Right lobe of liver (tissue), 6 donors: ENCODE measurements around the gene HMGXB4. TPM values are rescaled to one million over a fixed set of nuclear protein-coding genes. Genes with fewer than 3 reads are reported as not detected.
A peak's percentile ranks its signal among the peaks of the same experiment; 100 is the strongest.

Experiments used
- ATAC-seq, 4 donors: fragments of 200-7000 bp; cut with Tn5 transposase; one replicate each; pipeline ENCODE4 v1.9.1; 2020; ENCODE audit warnings: mild to moderate bottlenecking in 4 of 4, moderate library complexity in 4 of 4
- DNase-seq, 3 donors: peaks; one replicate each; pipeline ENCODE4 v3.0.0-alpha.2; 2020
- H3K27ac ChIP-seq, 3 donors: fragments of 200-600 bp; one replicate each; pipeline ENCODE4 v1.8.0; 2022
- H3K27me3 ChIP-seq, 2 donors: fragments of 200-600 bp; one replicate each; pipeline ENCODE4 v1.8.0; 2022
- H3K36me3 ChIP-seq, 4 donors: fragments of 200-600 bp; sonication (generic) in 1 of 4; one replicate each; pipeline versions ENCODE4 v1.5.1 to v1.8.0; 2017 to 2022; ENCODE audit warnings: control low read depth in 1 of 4
- H3K4me1 ChIP-seq, 4 donors: fragments of 200-600 bp; sonication (generic) in 1 of 4; one replicate each; pipeline versions ENCODE4 v1.5.1 to v1.8.0; 2017 to 2022; ENCODE audit warnings: control low read depth in 1 of 4
- H3K4me3 ChIP-seq, 3 donors: fragments of 200-600 bp; one replicate each; pipeline ENCODE4 v1.8.0; 2022
- H3K9me3 ChIP-seq, 4 donors: fragments of 200-600 bp; sonication (generic) in 1 of 4; one replicate each; pipeline versions ENCODE4 v1.5.1 to v1.8.0; 2017 to 2022; ENCODE audit warnings: control low read depth in 1 of 4
- CTCF ChIP-seq, 4 donors: fragments of 200-600 bp in 3 of 4; fragments of 450-650 bp in 1 of 4; IDR thresholded peaks; one replicate each; pipeline versions ENCODE4 v1.5.1 to v1.8.0; 2016 to 2022; ENCODE audit warnings: antibody characterized with exemption in 4 of 4, mild to moderate bottlenecking in 2 of 4
- POLR2A ChIP-seq: fragments of 450-650 bp; IDR thresholded peaks from one replicate; pipeline ENCODE4 v1.6.1; 2017; ENCODE audit warnings: antibody characterized with exemption, mild to moderate bottlenecking
- WGBS: methylation state at CpG from one replicate; pipeline ENCODE4 v1.1.6; 2018; ENCODE audit warnings: low coverage, low lambda C conversion rate; ENCODE audit not compliant: insufficient coverage; ENCODE audit errors: missing lambda C conversion rate; 5-methylcytosine and 5-hydroxymethylcytosine counted together
- intact Hi-C, 2 donors: fragments of 100-400 bp; cut with DNase I; formaldehyde crosslinking; loops; one replicate each; pipeline versions ENCODE4 v1.11.2 to v1.14.1; 2022
- total RNA-seq, 6 experiments: library from RNA; depleted of rRNA in 2 of 6; stranded (reverse); fragments of >200 nt in 2 of 6; fragmentation: NEBNext Ultra II Directional in 3 of 6; extraction: Animal tissue kit (Norgen Biotek cat#: 25700) in 3 of 6; gene quantifications; one replicate each; pipeline versions ENCODE4 v1.1.0 to v1.2.4, GENCODE V29; 2016 to 2023
- donor health status: DM: no; HTN: yes; CAD: no.
- donor health status: DM: no; HTN: no; CAD: no.
- donor health status: DM: no; HTN: no; CAD: no.
- donor health status: DM: no; HTN: yes; CAD: no.
- donor health status: DM: no; HTN: yes; CAD: no.

Gene HMGXB4
- total RNA-seq, 6 experiments from 2014 or later: 4.6 to 8.2 (median 5.7) TPM

DNA sequence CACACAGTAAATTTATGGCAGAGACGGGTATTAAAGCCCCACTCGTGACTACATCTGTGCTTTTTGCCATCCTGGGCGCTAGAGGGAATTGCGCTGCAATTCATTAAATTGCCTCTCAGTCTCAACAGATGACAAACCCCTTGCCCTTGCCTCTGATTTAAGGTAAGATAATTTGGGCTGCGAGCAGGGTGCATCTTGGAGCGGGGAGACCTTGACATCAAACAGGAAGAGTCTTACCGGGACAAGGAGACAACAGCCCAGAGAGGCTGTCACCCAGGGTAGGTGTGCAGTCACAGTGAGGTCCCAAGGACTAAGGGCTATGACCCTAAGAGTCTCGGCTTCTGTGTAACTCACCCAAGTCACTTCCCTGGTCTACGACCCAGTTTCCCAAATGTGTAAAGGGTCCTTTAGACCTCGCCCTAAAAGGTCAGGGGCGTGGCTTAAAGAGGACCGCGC lies 42.0 kb downstream of the HMGXB4 start:
- H3K9me3 ChIP-seq: no peaks in the 10 kb centered on the region
- peak in 1 of 4 donors; percentile 0 for ATAC-seq
- DNase-seq: no peak
- H3K36me3 ChIP-seq: peaks cover 0 to 2% (median 0%) of the 10 kb centered on the region in 4 donors
- peak overlapping the region; percentile 92 to 99 (median 99) for H3K27ac ChIP-seq
- H3K4me1 ChIP-seq: peaks cover 0 to 18% (median 6%) of the 10 kb centered on the region in 4 donors
- intact Hi-C loops: no loop called here
- H3K4me3 ChIP-seq: peak overlapping the region; percentile 67 to 99 (median 98)
- H3K27me3 ChIP-seq: no peaks in the 10 kb centered on the region
- TF ChIP-seq CTCF (IDR thresholded peaks at IDR 0.05) (no peak), POLR2A (no peak)
- WGBS: 16% methylated on average over 10 of the region's 13 CpGs

DNA sequence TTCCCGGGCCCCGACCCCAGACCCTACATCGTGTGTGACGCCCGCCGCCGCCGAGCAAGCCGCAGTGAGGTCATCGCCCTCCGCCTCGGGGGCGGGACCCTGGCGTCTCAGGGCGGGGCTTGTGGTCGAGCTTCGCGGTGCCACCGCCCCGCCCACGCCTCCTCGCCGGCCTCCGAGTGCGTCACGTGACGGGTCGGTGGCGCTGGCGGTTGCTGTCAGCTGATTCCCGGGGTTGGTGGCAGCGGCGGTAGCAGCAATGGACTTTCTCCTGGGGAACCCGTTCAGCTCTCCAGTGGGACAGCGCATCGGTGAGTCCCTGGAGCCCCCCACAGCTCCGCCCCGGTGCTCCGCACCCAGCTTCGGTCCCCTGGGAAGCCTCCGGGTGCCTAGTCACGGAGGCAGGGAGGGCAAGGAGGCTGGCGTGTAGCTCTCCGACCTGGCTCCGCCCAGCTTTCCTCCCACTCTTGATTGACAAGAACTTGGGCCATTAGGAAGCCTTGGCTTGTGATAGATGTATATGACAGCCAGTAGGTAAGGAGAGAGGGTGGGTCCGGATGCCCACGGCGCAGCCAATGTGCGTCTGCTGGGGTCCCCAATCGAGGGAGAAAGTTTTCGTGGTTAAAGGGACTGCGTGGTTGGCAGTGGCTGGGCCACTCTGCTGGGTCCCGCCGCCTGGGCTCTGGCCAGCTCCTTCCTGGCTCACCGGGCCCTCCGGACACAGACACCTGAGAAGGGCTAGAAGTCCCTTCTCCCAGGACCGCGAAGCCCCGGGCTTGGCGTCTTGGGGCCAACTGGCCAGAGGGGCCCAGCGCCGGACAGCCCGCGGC lies 42.6 kb downstream of the HMGXB4 start, which contains the start of gene TOM1:
TOM1 (plus strand) TSS at position 222 of the 827 bp plus-strand sequence; CDS start at position 257, 35 bp downstream.
- peak within 1 kb of the TSS; percentile 67 to 99 (median 98) for H3K4me3 ChIP-seq
- intact Hi-C loops: no loop called here
- no peaks in the 10 kb centered on the region for H3K36me3 ChIP-seq
- no peaks in the 10 kb centered on the region for H3K27me3 ChIP-seq
- H3K9me3 ChIP-seq: no peaks in the 10 kb centered on the region
- DNase-seq (peak; percentile 98 to 99 (median 98)), ATAC-seq (peak; percentile 85 to 95 (median 90))
- TF ChIP-seq POLR2A: peak; percentile 89
- TF ChIP-seq CTCF (IDR thresholded peaks at IDR 0.05): no peak
- 2% methylated on average over 18 of the region's 64 CpGs for WGBS
- H3K27ac ChIP-seq: peak within 1 kb of the TSS; percentile 92 to 99 (median 99)
- peaks cover 0 to 18% (median 6%) of the 10 kb centered on the region in 4 donors for H3K4me1 ChIP-seq

GRCh38 chr22:35301372-35301874 lies 44.1 kb downstream of the HMGXB4 start:
- Histone ChIP-seq H3K9me3 (no peaks in the 10 kb centered on the region), H3K27ac (peak overlapping the region; percentile 92 to 99 (median 99)), H3K4me3 (peak overlapping the region; percentile 67 to 99 (median 98)), H3K27me3 (no peaks in the 10 kb centered on the region), H3K36me3 (no peaks in the 10 kb centered on the region), H3K4me1 (peaks cover 0 to 25% (median 9%) of the 10 kb centered on the region in 4 donors)
- DNase-seq (peak; percentile 71 to 85 (median 80)), ATAC-seq (peak; percentile 3 to 54 (median 31))
- intact Hi-C loops: no loop called here
- TF ChIP-seq POLR2A (peak; percentile 44), CTCF (IDR thresholded peaks at IDR 0.05) (no peak)
- 19% methylated on average over 15 of the region's 17 CpGs for WGBS

GRCh38 chr22:35303029-35303624 lies 45.8 kb downstream of the HMGXB4 start:
- ATAC-seq (no peak), DNase-seq (no peak)
- H3K4me3 ChIP-seq: no peak overlapping the region
- H3K27me3 ChIP-seq: no peaks in the 10 kb centered on the region
- H3K9me3 ChIP-seq: no peaks in the 10 kb centered on the region
- intact Hi-C loops: no loop called here
- H3K36me3 ChIP-seq: no peaks in the 10 kb centered on the region
- WGBS: 70% methylated on average over 4 of the region's 5 CpGs
- TF ChIP-seq POLR2A (no peak), CTCF (IDR thresholded peaks at IDR 0.05) (no peak)
- H3K27ac ChIP-seq: no peak overlapping the region
- peaks cover 0 to 25% (median 10%) of the 10 kb centered on the region in 4 donors for H3K4me1 ChIP-seq
